Epithelial cell of proximal tubule (primary cell): ENCODE measurements around the gene TSHZ1. TPM values are rescaled to one million over a fixed set of nuclear protein-coding genes. Genes with fewer than 3 reads are reported as not detected.
"Not testable (repeated sequence)": the region's sequence is repeated elsewhere in the genome, so short reads cannot be mapped to it uniquely, and the experiment has no call there.

Source experiments
- DNase-seq: peaks from one replicate; pipeline ENCODE4 v3.0.0-alpha.2; 2011; ENCODE audit warnings: low read depth
- H3K4me3 ChIP-seq: 2 replicates; pipeline ENCODE4 v1.5.1; 2011; ENCODE audit warnings: low read depth, mild to moderate bottlenecking, low read length
- total RNA-seq: library from RNA; depleted of rRNA; stranded (reverse); fragments of >200 nt; gene quantifications from 2 replicates; pipeline ENCODE4 v1.2.3, GENCODE V29; 2015
- TF ChIP-seq, protein P1 (sequence below): conservative IDR thresholded peaks from 2 replicates; pipeline ENCODE4 v1.5.1; 2012; ENCODE audit warnings: low read depth, mild to moderate bottlenecking, low read length

TSHZ1 gene
- total RNA-seq, 1 donor from 2014 or later, result 5.1 TPM

DNA sequence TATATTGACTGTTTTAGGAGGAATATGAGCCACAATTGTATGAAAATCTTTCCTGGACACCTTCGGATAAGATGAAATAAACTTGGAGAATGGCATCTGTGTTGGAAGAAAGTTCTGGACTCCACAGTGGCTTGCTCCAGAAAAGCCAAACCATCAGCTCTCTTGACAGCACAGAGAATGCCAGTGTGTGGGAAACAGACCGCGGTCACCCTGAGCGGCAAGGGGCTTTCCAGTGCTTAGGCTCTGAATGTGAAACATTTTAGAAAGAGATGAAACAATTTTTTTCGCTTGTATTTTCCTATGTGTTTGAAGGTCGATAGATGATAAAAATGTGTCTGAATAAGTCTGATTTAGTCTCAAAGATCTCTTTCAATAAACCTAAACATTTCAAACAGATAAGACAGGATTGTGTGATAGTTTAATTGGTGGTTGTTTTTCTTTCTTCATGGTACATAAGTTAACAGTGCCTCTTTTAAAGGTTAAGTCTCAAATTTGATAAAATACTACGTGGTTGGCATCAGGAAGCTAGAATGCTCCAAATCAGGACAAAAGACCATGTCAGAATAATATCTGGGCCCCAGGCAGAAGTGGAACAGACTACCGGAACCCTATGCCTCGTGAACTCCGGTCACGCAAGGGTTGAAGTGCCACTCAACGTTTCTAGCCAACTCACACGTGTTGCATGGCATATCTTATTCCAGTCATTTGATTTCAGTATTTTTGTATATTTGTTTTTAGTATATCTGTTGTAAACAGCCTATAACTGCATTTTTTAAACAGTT is 30.6 kb upstream of the TSHZ1 start:
- TF ChIP-seq, protein P1, sequence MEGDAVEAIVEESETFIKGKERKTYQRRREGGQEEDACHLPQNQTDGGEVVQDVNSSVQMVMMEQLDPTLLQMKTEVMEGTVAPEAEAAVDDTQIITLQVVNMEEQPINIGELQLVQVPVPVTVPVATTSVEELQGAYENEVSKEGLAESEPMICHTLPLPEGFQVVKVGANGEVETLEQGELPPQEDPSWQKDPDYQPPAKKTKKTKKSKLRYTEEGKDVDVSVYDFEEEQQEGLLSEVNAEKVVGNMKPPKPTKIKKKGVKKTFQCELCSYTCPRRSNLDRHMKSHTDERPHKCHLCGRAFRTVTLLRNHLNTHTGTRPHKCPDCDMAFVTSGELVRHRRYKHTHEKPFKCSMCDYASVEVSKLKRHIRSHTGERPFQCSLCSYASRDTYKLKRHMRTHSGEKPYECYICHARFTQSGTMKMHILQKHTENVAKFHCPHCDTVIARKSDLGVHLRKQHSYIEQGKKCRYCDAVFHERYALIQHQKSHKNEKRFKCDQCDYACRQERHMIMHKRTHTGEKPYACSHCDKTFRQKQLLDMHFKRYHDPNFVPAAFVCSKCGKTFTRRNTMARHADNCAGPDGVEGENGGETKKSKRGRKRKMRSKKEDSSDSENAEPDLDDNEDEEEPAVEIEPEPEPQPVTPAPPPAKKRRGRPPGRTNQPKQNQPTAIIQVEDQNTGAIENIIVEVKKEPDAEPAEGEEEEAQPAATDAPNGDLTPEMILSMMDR, result no peak
- H3K4me3 ChIP-seq, result no peak overlapping the region
- DNase-seq, result no peak

DNA sequence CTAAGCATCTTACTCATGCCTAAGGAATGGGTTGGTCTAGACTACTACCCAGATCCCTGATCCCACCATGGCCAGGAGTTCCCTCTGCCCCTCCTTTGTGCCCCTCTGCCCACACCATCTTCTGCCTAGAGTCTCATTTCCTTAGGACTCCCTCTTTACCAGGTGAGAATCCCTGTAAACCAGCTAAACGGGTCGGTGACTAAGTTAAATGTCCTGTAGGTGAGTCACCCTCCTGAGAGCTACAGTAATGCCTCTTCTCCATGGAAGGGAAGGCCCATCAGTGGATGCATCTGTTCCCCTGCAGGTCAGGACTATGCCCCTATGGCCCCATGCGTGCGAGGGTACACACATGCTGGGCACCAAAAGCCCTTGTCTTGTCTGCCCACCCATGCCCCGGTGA is 27.1 kb upstream of the TSHZ1 start:
- H3K4me3 ChIP-seq, result no peak overlapping the region
- TF ChIP-seq, protein P1, result no peak
- peak; percentile 19 for DNase-seq

DNA sequence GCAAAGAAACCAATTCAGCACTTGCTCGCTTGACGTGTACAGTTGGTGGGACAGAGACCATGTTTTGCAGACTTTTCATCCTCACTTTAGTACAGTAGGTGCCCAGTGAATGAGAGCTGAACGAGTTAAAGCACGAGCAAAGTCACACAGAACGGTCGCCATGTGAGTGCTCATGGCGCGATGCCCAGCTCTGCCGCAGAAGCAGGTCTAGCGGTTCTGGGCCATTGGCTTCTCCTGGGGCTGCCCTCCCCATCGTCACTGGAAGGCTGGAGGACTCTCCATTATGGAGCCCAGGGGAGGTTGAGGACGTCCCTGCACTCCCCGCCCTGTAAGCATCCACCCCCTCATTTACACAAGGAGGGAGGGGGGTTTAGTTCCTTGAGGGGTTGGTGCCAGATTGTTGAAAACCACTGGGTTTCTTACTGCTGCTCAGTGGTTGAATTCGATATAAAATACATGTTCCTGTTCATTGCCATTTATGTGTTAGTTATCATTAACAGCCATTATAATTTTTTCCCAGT is 26.6 kb upstream of the TSHZ1 start:
- no peak overlapping the region for H3K4me3 ChIP-seq
- DNase-seq, result no peak
- TF ChIP-seq, protein P1, result no peak

DNA sequence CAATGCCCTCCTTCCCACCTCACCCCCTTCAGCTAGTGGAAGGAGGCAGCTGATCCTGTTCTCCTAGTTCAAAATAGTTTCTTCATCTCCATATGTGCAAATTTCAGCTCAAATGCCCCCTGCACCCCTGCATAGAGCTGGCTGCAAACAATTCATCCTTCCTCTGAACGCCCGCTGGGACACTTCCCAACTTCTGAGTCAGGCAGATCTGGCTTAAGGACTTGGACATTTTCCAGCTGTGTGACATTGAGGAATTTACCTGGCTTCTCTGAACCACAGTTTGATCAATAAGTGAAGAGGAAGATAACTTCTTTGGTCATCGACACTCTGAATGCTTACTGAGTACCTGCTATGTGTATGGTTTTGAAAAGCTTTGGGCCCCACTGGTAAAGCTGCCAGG is 25.1 kb upstream of the TSHZ1 start:
- TF ChIP-seq, protein P1, result no peak
- no peak for DNase-seq
- H3K4me3 ChIP-seq, result no peak overlapping the region

DNA sequence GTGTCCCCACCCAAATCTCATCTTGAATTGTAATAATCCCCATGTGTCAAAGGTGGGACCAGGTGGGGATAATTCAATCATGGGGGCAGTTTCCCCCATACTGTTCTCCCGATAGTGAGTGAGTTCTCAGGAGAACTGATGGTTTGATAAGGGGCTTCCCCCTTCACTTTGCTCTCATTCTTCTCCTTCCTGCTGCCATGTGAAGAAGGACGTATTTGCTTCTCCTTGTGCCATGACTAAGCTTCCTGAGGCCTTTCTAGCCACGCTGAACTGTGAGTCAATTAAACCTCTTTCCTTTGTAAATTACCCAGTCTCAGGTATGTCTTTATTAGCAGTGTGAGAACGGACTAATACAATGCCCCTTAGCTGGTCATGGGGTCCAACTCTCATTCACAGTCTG is 22.9 kb upstream of the TSHZ1 start:
- not testable (repeated sequence) for H3K4me3 ChIP-seq, DNase-seq

DNA sequence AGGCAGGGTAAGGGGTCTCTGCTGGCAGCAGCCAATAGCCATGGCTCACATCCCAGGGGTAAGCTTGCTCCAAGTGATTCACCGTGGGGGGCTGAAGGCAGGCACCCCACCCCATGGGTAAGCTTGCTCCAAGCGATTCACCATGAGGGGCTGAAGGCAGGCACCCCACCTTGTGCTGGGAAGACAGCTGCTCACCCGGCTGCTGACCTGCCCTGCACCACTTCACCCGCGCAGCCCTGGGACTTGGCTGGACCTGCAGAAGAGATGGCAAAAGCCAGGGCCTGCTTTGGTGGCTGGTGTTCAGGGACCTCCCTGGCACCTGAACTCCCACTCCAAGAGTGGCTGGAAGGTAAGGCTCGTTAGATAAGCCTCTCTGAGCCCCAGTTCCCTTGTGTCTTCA is 20.9 kb upstream of the TSHZ1 start:
- no peak for DNase-seq
- H3K4me3 ChIP-seq, result no peak overlapping the region
- TF ChIP-seq, protein P1, result no peak

DNA sequence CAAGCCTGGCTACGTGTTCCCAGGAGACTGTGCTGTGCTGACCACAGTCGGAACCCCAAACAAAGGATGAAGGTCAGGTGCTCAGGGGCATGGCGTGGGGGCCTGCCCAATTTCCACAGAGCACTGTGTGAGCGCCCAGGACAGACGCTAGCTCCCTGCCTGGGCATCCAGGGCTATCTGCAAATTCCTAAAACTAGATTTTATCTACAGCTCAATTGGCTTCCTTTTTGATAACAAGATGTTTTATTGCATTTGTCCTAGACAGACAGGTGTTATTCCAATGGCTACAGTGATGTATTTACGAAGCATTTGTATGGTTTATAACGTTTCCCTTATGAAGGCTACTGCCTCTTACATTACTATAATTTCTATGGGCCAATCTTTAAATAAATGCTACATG is 17.7 kb upstream of the TSHZ1 start:
- DNase-seq, result no peak
- no peak overlapping the region for H3K4me3 ChIP-seq
- TF ChIP-seq, protein P1, result no peak
